Mammary epithelial cell (primary cell): ENCODE measurements around the gene RALGPS1.

Experiments used
- EZH2 ChIP-seq: IDR thresholded peaks from 2 replicates; pipeline ENCODE4 v1.6.1; 2012; ENCODE audit warnings: low read length, inconsistent platforms, borderline replicate concordance
- TF ChIP-seq, protein P1 (sequence below), 2 donors: IDR thresholded peaks in 1 of 2; conservative IDR thresholded peaks in 1 of 2; 2 replicates each; pipeline ENCODE4 v1.5.1; 2011 to 2012; ENCODE audit warnings: inconsistent platforms in 2 of 2, low read length in 2 of 2, mild to moderate bottlenecking in 2 of 2, control low read depth in 1 of 2, low read depth in 1 of 2; ENCODE audit not compliant: insufficient read depth in 1 of 2; ENCODE audit errors: extremely low read depth in 1 of 2

DNA sequence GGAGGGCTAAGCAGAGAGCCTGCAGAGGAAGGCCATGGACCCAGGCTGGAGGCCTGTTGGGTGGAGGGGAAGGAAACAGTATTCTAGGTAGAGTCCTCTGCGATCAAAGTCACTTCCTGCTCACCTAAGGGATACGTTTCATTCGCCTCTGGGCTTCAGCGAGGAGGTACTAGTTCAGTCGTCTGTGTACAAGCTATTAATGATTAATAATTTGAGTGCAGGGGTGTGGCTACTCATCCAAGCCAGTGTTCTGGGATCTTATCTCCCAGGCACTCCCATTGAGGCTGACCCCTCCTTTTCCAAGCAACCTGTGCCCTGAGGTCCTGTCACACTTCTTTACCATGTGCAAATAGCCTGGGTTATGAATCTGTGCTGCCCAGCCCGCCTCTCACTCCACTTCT, 25.2 kb downstream of the RALGPS1 start:
- TF ChIP-seq, protein P1, sequence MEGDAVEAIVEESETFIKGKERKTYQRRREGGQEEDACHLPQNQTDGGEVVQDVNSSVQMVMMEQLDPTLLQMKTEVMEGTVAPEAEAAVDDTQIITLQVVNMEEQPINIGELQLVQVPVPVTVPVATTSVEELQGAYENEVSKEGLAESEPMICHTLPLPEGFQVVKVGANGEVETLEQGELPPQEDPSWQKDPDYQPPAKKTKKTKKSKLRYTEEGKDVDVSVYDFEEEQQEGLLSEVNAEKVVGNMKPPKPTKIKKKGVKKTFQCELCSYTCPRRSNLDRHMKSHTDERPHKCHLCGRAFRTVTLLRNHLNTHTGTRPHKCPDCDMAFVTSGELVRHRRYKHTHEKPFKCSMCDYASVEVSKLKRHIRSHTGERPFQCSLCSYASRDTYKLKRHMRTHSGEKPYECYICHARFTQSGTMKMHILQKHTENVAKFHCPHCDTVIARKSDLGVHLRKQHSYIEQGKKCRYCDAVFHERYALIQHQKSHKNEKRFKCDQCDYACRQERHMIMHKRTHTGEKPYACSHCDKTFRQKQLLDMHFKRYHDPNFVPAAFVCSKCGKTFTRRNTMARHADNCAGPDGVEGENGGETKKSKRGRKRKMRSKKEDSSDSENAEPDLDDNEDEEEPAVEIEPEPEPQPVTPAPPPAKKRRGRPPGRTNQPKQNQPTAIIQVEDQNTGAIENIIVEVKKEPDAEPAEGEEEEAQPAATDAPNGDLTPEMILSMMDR (conservative IDR thresholded peaks at IDR 0.05 in 1 of 2, IDR thresholded peaks at IDR 0.05 in 1 of 2; ENCODE audit: extremely low read depth in 1 of 2, insufficient read depth in 1 of 2, low read depth in 1 of 2, low read length in 2 of 2) = no peak
- no peak for TF ChIP-seq EZH2
